Suppressor macrophage treated with lipopolysaccharide for 1 hour (primary cell): Measurements from ENCODE around the gene PPOX.

Source experiments
- DNase-seq, 3 donors: peaks; one replicate each; pipeline ENCODE4 v3.0.0-alpha.2; 2020 to 2022

Gene PPOX

GRCh38 chr1:161198194-161198896, 32.1 kb downstream of the PPOX start:
- DNase-seq = no peak

- peak; percentile 56 to 83 (median 74) for DNase-seq
These were observed 32.7 kb downstream of the PPOX start, which contains the start of gene ADAMTS4 for GRCh38 chr1:161198897-161199431. ADAMTS4 (minus strand) TSS chr1:161199054; CDS start chr1:161198627, 427 bp downstream.

- no peak for DNase-seq
These were observed 33.4 kb downstream of the PPOX start for GRCh38 chr1:161199506-161200139.

GRCh38 chr1:161200421-161200991, 34.3 kb downstream of the PPOX start:
- DNase-seq = peak in 2 of 3 donors; percentile 30 to 46

- peak; percentile 51 to 76 (median 65) for DNase-seq
These were observed 35.0 kb downstream of the PPOX start for GRCh38 chr1:161200992-161201835.

GRCh38 chr1:161201836-161202712, 35.8 kb downstream of the PPOX start, which contains the start of gene NDUFS2:
NDUFS2 (plus strand) TSS chr1:161202367; CDS start chr1:161202386, 19 bp downstream.
- peak; percentile 97 to 99 (median 98) for DNase-seq

GRCh38 chr1:161206411-161207140, 40.4 kb downstream of the PPOX start:
- no peak for DNase-seq

- no peak for DNase-seq
These were observed 40.9 kb downstream of the PPOX start for GRCh38 chr1:161207173-161207572.

GRCh38 chr1:161209790-161210409, 43.7 kb downstream of the PPOX start:
- peak; percentile 87 to 91 (median 87) for DNase-seq

GRCh38 chr1:161214369-161214768, 48.1 kb downstream of the PPOX start:
- peak; percentile 70 to 76 (median 73) for DNase-seq

- peak; percentile 82 to 91 (median 89) for DNase-seq
These were observed 48.9 kb downstream of the PPOX start, which contains the start of gene FCER1G for GRCh38 chr1:161215076-161215475. FCER1G (plus strand) TSS chr1:161215295; CDS start chr1:161215322, 27 bp downstream.

- DNase-seq = peak; percentile 89 to 99 (median 98)
These were observed 50.9 kb downstream of the PPOX start for GRCh38 chr1:161216945-161217712.

GRCh38 chr1:161217831-161218230, 51.6 kb downstream of the PPOX start:
- DNase-seq = peak in 1 of 3 donors; percentile 35

GRCh38 chr1:161218301-161219077, 52.3 kb downstream of the PPOX start:
- DNase-seq = no peak

- DNase-seq = no peak
These were observed 53.1 kb downstream of the PPOX start for GRCh38 chr1:161219078-161219892.

GRCh38 chr1:161220002-161220401, 53.8 kb downstream of the PPOX start:
- no peak for DNase-seq
